K562 (cell line): Measurements from ENCODE around the gene TTLL12. TPM values are rescaled to one million over a fixed set of nuclear protein-coding genes. Genes with fewer than 3 reads are reported as not detected.

Experiments
- BRCA1 ChIP-seq, 2 experiments: fragments of 450-650 bp in 1 of 2; sonication (generic) in 1 of 2; formaldehyde crosslinking in 1 of 2; IDR thresholded peaks; 2 replicates each; pipeline versions ENCODE4 v1.5.0 to v1.6.1; 2017 to 2020; ENCODE audit warnings: mild to moderate bottlenecking in 1 of 2, missing genetic modification reagents in 1 of 2
- CBX1 ChIP-seq: sonication (generic); IDR thresholded peaks from 2 replicates; pipeline ENCODE4 v1.6.1; 2016; ENCODE audit warnings: antibody characterized with exemption, low read depth, mild to moderate bottlenecking
- EZH2 ChIP-seq: IDR thresholded peaks from 2 replicates; pipeline ENCODE4 v1.6.1; 2012; ENCODE audit warnings: low read depth, mild to moderate bottlenecking, inconsistent platforms, low read length, borderline replicate concordance
- KDM4B ChIP-seq, 2 experiments: fragments of 450-650 bp in 1 of 2; sonication (generic) in 1 of 2; IDR thresholded peaks; 2 replicates each; pipeline ENCODE4 v1.6.1; 2016 to 2017; ENCODE audit warnings: borderline replicate concordance in 2 of 2, antibody characterized with exemption in 1 of 2, low read depth in 1 of 2, mild to moderate bottlenecking in 1 of 2
- POLR2G ChIP-seq: fragments of 200-400 bp; formaldehyde crosslinking; IDR thresholded peaks from 2 replicates; pipeline ENCODE4 v1.6.1; 2017; ENCODE audit warnings: low read depth, mild to moderate bottlenecking, antibody characterized with exemption, low read length, moderate library complexity
- SAP30 ChIP-seq: fragments of 200-600 bp; sonication (generic); IDR thresholded peaks from 2 replicates; pipeline ENCODE4 v1.6.1; 2012; ENCODE audit warnings: borderline replicate concordance, low read depth, mild to moderate bottlenecking, moderate library complexity, low read length, control low read depth, inconsistent platforms; ENCODE audit not compliant: insufficient read depth, poor library complexity, severe bottlenecking
- TEAD4 ChIP-seq, 2 experiments: sonication (generic) in 1 of 2; formaldehyde crosslinking in 1 of 2; IDR thresholded peaks; 2 replicates each; pipeline versions ENCODE4 v1.6.1 to v1.8.0; 2012 to 2022; ENCODE audit warnings: borderline replicate concordance in 1 of 2, inconsistent platforms in 1 of 2, low read length in 1 of 2, mild to moderate bottlenecking in 1 of 2, missing genetic modification reagents in 1 of 2
- TFAM ChIP-seq: fragments of 250-450 bp; sonication (Bioruptor Pico); conservative IDR thresholded peaks from 2 replicates; pipeline ENCODE4 v1.5.0; 2021; ENCODE audit warnings: mild to moderate bottlenecking, moderate library complexity
- TRIM28 ChIP-seq: fragments of 450-650 bp; IDR thresholded peaks from 2 replicates; pipeline ENCODE4 v1.6.1; 2017
- YY1 ChIP-seq, 3 experiments: IDR thresholded peaks; 2 replicates each; pipeline ENCODE4 v1.6.1; 2011; ENCODE audit warnings: low read length in 2 of 3, mild to moderate bottlenecking in 2 of 3, moderate library complexity in 2 of 3, borderline replicate concordance in 1 of 3, control low read depth in 1 of 3, low read depth in 1 of 3; ENCODE audit not compliant: insufficient read depth in 3 of 3, insufficient replicate concordance in 2 of 3, control insufficient read depth in 1 of 3, insufficient read length in 1 of 3; ENCODE audit errors: extremely low read depth in 1 of 3
- ZNF12 ChIP-seq: sonication (generic); formaldehyde crosslinking; IDR thresholded peaks from 2 replicates; pipeline ENCODE4 v1.4.0; 2020; ENCODE audit warnings: mild to moderate bottlenecking, missing genetic modification reagents
- ZNF75A ChIP-seq: fragments of 450-650 bp; formaldehyde crosslinking; IDR thresholded peaks from 2 replicates; pipeline ENCODE4 v1.4.0; 2020; ENCODE audit warnings: mild to moderate bottlenecking
- ZNF830 ChIP-seq: fragments of 250-450 bp; sonication (Bioruptor Pico); IDR thresholded peaks from 2 replicates; pipeline ENCODE4 v1.5.0; 2021; ENCODE audit warnings: mild to moderate bottlenecking
- polyA plus RNA-seq, 8 experiments: library from polyadenylated mRNA; depleted of rRNA in 4 of 8; stranded (reverse) in 5 of 8; unstranded in 3 of 8; fragments of >200 nt; fragmentation: Nextera tagmentation in 2 of 8; fragmentation: Illumina TruSeq in 1 of 8; extraction: Ambion mirVana in 2 of 8; extraction: Trizol in 1 of 8; gene quantifications; 2 replicates each; pipeline versions ENCODE4 v1.2.1 to v1.2.3, GENCODE V29; 2011 to 2014; ENCODE audit warnings: inconsistent platforms in 1 of 8, missing spikeins in 1 of 8
- total RNA-seq, 7 experiments: library from RNA; depleted of rRNA in 6 of 7; stranded (reverse); fragments of >200 nt in 6 of 7; fragmentation: Illumina TruSeq in 2 of 7; extraction: Trizol in 2 of 7; gene quantifications; 2 replicates each; pipeline versions ENCODE4 v1.2.1 to v1.2.3, GENCODE V29; 2011 to 2021; ENCODE audit warnings: low replicate concordance in 1 of 7
- TF ChIP-seq, protein P1 (sequence below): fragments of 250-450 bp; sonication (Bioruptor Pico); IDR thresholded peaks from 2 replicates; pipeline ENCODE4 v1.4.0; 2020; ENCODE audit warnings: mild to moderate bottlenecking, moderate library complexity
- TF ChIP-seq, protein P2 (sequence below): fragments of 250-450 bp; sonication (Bioruptor Pico); IDR thresholded peaks from 2 replicates; pipeline ENCODE4 v1.5.0; 2021; ENCODE audit warnings: mild to moderate bottlenecking, moderate library complexity
- TF ChIP-seq, protein P3 (sequence below), 2 experiments: IDR thresholded peaks; 2 replicates each; pipeline ENCODE4 v1.6.1; 2011; ENCODE audit warnings: borderline replicate concordance in 1 of 2, control low read depth in 1 of 2, low read depth in 1 of 2, low read length in 1 of 2, mild to moderate bottlenecking in 1 of 2, mixed read lengths in 1 of 2, moderate library complexity in 1 of 2; ENCODE audit not compliant: insufficient read depth in 1 of 2, insufficient read length in 1 of 2, poor library complexity in 1 of 2, severe bottlenecking in 1 of 2; ENCODE audit errors: extremely low read depth in 1 of 2
- TF ChIP-seq, protein P4 (sequence below): fragments of 450-650 bp; formaldehyde crosslinking; IDR thresholded peaks from 2 replicates; pipeline ENCODE4 v1.4.0; 2020; ENCODE audit warnings: mild to moderate bottlenecking, mixed read lengths

The TTLL12 gene
- total and polyA plus RNA-seq, 9 of the 15 experiments (the other 6 are each of a cell fraction or from before 2014, with no cell fraction given), result 1.3 to 128 (median 43.0) TPM

DNA sequence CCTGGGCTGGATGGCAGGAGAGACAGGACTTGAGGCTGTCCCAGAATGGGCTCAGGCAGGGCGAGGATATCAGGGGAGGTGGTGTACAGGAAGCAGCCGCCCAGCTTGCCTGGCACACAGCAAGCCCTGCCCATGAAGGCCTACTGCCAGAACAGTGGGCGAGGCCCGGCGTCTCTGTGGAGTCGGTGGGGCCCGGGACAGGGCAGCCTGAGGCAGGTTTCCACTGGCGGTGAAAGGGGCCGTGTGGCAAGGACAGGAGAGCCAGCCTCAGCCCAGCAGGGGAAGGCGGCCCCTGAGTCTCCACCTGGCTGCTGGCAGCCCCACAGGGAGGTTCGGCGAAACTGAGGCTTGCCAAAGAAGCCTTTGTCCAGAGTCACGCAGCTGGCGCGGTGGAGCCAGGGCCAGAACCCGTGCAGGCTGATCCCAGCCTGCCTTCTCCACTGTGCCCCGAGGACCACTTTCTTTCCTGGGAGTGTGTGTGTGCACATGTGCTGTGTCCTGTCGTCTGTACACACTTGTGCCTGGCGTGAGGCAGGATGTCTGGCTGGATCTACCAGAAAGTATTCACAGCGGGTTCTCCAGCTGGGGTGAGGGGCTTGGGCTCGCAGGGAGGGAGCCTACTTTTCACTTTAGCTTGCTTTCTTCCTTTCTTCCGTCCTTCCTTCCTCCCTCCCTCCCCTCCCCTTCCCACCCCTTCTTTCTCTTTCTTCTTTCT, 34.4 kb downstream of the TTLL12 start (continued):
- TF ChIP-seq YY1 (IDR thresholded peaks at IDR 0.05; ENCODE audit: borderline replicate concordance in 1 of 3, control insufficient read depth in 1 of 3, extremely low read depth in 1 of 3, insufficient read depth in 3 of 3, insufficient read length in 1 of 3, insufficient replicate concordance in 2 of 3, low read depth in 1 of 3, low read length in 2 of 3) (no peak), TEAD4 (IDR thresholded peaks at IDR 0.05; ENCODE audit: low read length) (no peak), TEAD4 (CRISPR knock-in tag; IDR thresholded peaks at IDR 0.05; ENCODE audit: borderline replicate concordance) (no peak), SAP30 (peak; percentile 56), CBX1 (no peak), ZNF12 (CRISPR knock-in tag) (no peak), ZNF75A (CRISPR knock-in tag) (no peak), ZNF830 (CRISPR knock-in tag) (no peak), TRIM28 (no peak), POLR2G (peak; percentile 54), BRCA1 (IDR thresholded peaks at IDR 0.05) (no peak), BRCA1 (CRISPR knock-in tag; IDR thresholded peaks at IDR 0.05) (no peak), KDM4B (IDR thresholded peaks at IDR 0.05; ENCODE audit: borderline replicate concordance in 2 of 2, low read depth in 1 of 2) (no peak), TFAM (CRISPR knock-in tag) (no peak), EZH2 (no peak)
- TF ChIP-seq, protein P1, sequence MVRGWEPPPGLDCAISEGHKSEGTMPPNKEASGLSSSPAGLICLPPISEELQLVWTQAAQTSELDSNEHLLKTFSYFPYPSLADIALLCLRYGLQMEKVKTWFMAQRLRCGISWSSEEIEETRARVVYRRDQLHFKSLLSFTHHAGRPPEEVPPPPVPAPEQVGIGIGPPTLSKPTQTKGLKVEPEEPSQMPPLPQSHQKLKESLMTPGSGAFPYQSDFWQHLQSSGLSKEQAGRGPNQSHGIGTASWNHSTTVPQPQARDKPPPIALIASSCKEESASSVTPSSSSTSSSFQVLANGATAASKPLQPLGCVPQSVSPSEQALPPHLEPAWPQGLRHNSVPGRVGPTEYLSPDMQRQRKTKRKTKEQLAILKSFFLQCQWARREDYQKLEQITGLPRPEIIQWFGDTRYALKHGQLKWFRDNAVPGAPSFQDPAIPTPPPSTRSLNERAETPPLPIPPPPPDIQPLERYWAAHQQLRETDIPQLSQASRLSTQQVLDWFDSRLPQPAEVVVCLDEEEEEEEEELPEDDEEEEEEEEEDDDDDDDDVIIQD (CRISPR knock-in tag), result no peak
- TF ChIP-seq, protein P2, sequence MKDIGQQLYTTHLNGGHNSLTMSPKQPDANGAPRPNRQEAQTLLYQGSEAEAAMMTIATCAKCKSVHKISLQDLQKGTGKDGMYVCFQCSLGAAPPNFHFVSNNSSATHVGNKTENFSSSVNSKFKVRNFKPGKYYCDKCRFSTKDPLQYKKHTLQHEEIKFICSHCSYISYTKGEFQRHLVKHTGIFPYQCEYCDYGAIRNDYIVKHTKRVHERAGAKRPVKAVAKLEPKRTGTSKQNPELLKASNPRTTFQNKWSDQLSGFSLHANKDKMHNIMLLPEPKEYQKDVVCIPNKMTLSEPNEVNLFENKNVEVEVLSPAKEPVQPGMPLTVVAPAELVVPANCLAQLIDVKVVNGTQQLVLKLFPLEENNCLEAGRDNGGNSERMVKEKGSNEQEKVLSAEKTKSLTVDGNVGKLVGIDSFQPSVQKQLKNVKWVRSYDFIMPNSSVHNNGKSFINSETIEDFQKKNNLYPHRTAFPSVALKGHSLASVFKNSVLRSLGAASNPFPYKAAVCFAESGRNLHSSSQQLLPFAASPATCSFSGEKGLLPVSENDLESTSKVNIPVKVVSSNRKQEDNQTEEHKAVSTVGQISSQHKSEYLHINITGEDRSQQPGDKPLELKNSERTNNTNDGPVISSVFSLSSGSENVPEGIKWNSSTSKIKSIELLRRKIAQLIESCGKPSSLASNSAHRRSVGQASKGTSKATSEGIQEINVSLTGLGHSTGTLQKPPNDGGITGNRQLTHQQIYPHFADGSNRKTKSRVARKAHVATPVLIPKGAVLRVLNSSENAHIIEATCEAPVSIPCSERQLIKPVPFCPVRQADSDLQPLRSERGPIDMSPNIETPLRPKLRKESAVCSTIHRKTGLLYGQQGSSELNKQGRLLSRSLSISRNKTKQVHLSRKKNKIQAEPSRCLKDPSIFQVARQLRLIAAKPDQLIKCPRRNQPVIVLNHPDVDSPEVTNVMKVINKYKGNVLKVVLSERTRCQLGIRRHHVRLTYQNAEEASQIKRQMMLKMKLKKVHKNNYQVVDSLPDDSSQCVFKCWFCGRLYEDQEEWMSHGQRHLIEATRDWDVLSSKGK, result no peak
- TF ChIP-seq, protein P3, sequence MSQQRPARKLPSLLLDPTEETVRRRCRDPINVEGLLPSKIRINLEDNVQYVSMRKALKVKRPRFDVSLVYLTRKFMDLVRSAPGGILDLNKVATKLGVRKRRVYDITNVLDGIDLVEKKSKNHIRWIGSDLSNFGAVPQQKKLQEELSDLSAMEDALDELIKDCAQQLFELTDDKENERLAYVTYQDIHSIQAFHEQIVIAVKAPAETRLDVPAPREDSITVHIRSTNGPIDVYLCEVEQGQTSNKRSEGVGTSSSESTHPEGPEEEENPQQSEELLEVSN (IDR thresholded peaks at IDR 0.05; ENCODE audit: borderline replicate concordance in 1 of 2, extremely low read depth in 1 of 2, insufficient read depth in 1 of 2, insufficient read length in 1 of 2, low read depth in 1 of 2, low read length in 1 of 2, poor library complexity in 1 of 2, severe bottlenecking in 1 of 2), result peak in 1 of 2 experiments; percentile 22
- TF ChIP-seq, protein P4, sequence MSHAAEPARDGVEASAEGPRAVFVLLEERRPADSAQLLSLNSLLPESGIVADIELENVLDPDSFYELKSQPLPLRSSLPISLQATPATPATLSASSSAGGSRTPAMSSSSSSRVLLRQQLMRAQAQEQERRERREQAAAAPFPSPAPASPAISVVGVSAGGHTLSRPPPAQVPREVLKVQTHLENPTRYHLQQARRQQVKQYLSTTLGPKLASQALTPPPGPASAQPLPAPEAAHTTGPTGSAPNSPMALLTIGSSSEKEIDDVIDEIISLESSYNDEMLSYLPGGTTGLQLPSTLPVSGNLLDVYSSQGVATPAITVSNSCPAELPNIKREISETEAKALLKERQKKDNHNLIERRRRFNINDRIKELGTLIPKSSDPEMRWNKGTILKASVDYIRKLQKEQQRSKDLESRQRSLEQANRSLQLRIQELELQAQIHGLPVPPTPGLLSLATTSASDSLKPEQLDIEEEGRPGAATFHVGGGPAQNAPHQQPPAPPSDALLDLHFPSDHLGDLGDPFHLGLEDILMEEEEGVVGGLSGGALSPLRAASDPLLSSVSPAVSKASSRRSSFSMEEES (CRISPR knock-in tag), result no peak
